ENCODE measurements around the gene ARHGEF1.
"Not testable (repeated sequence)": the region's sequence is repeated elsewhere in the genome, so short reads cannot be mapped to it uniquely, and the experiment has no call there.

GRCh38 chr19:41914424-41914834 lies 31.4 kb downstream of the ARHGEF1 start:
- TF ChIP-seq CTCF (conservative IDR thresholded peaks at IDR 0.05; ENCODE audit: low read depth, low read length); EZH2phosphoT487 (IDR thresholded peaks at IDR 0.05; ENCODE audit: borderline replicate concordance, low read length): not testable (repeated sequence)
